Kidney tubule cell (primary cell): ENCODE measurements around the gene TRIM43.
"Not testable (repeated sequence)": the region's sequence is repeated elsewhere in the genome, so short reads cannot be mapped to it uniquely, and the experiment has no call there.

Experiments
- DNase-seq: peaks from one replicate; pipeline ENCODE4 v3.0.0-alpha.2; 2018; ENCODE audit warnings: low spot score

The TRIM43 gene

DNA sequence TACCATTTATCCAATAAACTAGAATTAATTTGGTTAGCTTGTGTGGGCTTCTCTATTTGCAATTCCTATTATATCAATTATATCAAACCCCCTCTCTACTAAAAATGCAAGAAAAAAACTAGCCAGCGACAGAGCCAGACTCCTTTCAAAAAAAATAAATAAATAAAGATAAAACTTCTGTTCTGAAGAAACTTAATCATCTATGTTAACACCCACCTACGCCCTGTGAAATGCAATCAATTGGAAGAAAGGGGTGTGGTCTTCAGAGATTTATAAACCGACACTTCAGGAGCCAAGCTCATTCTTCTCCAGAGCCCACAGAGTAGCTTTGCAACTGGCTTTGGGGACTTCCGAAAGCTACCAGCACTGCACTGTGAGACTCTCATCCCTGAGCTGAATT is at the start of gene TRIM43:
TSS of gene TRIM43 (plus strand) at position 301 of the 400 bp plus-strand sequence. CDS start 2,023 bp downstream, outside the sequence.
- DNase-seq, result not testable (repeated sequence)

- DNase-seq, result no peak
Measured at GRCh38 chr2:95551055-95551568, 40.7 kb upstream of the TRIM43 start.

DNA sequence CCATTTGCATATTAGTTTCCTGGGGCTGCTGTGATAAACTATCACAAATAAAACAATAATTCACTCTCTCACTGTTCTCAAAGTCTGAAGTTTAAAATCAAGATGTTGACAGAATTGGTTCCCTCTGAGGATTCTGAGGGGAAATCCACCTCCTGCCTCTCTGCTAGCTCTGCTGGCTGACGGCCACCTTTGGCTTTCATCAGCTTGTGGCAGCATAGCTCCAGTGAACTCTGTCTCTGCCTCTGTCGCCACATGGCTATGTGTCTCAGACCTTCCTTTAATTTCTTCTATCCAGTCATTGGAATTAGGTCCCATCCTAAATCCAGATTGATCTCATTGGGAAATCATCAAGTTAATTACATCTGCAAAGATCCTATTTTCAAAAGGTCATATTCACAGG is 38.9 kb upstream of the TRIM43 start:
- DNase-seq, result no peak

DNA sequence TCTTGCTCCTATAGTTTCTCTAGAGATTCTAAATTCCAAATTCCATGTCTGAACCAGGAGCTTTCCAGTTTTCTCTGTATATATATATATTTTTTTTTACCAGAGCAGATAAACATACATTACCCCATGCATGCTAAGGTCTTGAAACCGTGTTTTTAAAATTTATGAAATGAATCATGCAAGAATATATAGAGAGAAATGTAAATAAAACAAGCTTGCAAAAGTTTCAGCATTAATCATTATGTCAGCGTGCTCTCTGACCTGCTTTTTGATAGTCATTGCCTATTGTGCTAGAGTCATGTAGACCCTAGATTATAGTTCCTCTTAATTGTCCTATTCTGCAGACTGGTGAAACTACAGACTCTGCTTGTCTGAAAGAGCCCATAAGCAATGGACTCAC is 22.6 kb upstream of the TRIM43 start:
- no peak for DNase-seq

DNA sequence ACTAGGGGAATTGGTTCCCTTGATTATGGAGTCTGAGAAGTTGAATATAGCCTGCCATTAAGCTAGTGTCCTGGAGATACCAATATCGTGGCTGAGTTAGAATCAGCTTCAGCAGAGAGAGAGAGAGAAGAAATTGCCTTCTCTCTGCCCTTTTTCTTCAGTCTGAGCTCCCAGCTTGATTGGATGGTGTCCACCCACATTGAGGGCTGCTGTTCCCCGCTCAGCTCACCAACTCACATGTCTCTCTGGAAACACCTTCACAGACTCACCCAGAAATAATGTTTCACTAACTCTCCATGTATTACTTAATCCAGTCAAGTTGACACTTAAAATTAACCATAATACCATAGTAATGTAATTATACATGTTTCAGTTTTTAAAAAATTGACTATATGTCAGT is 17.9 kb upstream of the TRIM43 start:
- no peak for DNase-seq

GRCh38 chr2:95574506-95574905 is 17.3 kb upstream of the TRIM43 start:
- DNase-seq, result no peak

DNA sequence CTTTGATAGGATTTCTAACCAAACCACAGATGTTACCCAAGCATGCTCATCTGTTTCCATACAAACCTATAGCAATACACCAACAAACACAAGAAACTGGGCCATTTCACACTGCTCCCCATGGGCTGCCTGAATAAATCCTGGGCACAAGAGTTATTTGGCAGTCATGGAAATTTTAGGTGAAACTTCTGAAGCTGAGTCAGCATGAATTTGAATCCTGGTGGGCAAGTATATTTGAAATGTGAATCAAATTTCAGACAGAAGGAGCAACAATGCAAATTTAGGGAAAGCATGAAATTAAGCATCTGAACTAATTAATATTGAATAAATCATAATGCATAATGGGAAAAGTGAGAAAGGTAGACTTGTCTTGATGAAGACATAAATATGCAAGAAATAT is 15.9 kb upstream of the TRIM43 start:
- no peak for DNase-seq

DNA sequence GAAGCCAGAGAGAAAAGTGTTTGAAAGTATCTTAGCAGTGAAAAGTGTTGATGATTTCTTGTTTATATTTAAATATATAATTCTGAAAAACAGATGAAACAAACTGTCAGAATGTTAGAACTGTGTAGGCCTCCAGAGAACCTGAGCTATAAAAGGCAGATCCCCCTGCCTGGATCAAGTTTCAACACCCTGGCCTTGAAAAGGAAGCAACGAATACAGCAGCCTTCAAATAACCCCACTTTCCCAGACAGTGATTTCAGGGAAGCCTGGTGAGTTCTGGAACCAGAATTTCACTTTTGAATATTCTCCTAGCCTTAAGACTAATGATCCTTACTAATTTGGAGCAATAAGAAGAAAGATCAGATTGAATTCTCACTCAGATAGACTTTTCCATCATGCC is 13.3 kb upstream of the TRIM43 start:
- DNase-seq, result no peak

DNA sequence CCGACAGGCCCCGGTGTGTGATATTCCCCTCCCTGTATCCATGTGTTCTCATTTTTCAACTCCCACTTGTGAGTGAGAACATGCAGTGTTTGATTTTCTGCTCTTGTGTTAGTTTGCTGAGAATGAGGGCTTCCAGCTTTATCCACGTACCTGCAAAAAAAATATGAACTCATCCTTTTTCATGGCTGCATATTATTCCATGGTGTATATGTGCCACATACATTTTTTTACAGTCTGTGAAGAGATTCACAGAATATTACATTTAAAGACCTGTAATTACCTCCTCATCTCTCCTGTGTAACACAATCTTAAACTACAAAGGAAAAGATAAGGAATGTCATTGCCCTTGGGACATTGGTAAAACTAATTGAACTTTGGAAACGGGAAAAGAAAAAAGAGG is 8.3 kb upstream of the TRIM43 start:
- DNase-seq, result not testable (repeated sequence)

- not testable (repeated sequence) for DNase-seq
Measured at GRCh38 chr2:95584321-95584720, 7.5 kb upstream of the TRIM43 start.

DNA sequence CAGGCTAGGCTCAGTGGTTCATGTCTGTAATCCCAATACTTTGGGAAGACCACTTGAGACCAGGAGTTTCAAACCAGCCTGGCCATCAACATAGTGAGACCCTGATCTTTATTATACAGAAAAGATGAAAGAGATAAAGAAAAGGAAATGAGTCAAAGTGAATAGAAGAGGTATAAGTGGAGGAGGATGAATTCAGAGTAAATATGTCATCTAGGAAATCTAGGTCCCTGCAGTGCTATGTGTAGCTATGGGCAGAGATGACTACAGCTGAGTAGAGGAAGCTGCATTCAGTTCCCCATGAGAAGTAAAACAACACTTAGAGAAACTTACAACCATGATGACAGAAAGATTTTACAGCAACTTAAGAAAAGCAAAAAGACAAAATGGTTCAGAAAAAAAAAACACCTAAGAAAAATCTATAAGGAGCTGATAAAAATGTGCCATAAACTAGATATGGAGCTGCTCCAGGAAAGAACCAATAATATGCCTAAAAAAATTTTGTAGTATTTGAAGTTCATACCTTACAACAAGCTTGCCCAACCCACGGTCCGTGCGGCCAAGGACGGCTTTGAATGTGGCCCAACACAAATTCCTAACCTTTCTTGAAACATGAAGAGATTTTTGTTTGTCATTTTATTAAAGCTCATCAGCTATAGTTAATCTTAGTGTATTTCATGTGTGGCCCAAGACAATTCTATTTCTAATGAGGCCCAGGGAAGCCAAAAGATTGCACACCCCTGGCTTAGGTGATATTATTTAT is 1.8 kb upstream of the TRIM43 start:
- DNase-seq, result not testable (repeated sequence)

- not testable (repeated sequence) for DNase-seq
Measured at GRCh38 chr2:95592973-95593372, 1.2 kb downstream of the TRIM43 start.

DNA sequence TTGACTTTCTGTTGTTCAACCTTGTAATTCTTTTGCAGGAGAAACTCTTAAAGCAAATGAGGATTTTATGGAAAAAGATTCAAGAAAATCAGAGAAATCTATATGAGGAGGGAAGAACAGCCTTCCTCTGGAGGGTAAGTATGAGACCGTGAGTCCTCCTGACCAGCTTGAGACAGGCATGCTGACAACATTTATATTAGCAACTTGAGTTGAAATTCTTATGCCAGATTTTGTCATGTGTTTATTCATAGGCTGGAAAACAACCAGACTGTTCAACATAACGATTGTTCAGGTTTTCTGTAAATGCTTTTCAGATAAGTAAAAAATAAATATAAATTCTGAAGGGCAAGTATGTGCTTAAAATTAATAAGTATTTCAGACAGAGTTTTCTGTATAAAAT is 3.2 kb downstream of the TRIM43 start:
- DNase-seq, result not testable (repeated sequence)

DNA sequence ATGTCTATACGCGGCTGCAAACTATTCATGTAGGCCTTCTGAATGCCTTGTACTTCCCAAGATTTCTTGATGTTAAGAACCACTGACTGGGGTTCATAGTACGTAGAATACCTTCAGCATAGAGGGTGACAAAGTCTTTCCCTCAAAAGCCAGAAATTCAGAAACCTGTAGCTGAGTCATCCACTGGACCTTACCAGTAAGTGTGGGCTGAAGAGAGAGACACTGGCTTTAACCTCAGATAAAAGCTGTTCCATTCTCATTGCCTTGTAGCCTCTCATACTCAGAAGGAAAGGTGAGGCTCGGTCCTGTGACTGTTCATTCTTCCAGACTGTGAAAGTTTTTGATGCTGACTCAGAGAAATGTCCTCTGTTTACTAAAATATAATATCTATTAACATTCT is 9.5 kb downstream of the TRIM43 start:
- not testable (repeated sequence) for DNase-seq

DNA sequence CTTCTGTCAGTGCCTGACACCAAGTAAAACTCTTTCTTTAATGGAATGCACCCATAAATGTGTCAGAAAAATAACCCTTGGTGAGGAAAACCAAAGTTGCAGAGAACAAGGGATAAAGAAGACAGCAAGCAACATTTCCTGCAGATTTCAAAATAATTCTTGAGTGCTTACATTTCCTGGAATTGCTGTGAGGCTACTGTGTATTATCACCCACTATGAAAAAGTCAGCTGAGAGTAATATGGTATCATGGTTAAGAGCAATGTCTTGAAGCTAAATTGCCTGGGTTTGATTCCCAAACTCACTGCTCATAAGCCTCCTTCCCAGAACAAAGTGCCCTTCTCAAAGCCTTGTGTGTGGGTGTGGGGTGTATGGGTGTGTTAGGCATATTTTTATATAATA is 10.3 kb downstream of the TRIM43 start:
- DNase-seq, result not testable (repeated sequence)

DNA sequence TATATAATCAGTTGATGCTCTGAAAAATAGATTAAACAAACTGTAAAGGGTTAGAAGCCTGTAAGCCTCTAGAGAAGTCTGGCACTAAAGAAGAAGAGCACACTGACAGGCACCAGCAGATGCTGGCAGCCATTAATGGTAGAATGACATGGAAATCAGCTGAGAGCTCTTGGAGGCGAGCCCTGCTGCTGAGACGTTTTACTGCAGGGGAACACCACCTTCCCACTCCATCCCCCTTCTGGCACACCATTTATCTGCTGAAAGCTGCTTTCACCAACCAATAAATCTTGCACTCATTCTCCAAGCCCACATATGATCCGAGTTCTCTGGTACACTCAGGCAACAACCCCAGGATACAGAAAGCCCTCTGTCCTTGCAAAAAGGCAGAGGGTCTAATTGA is 16.6 kb downstream of the TRIM43 start:
- DNase-seq, result not testable (repeated sequence)

DNA sequence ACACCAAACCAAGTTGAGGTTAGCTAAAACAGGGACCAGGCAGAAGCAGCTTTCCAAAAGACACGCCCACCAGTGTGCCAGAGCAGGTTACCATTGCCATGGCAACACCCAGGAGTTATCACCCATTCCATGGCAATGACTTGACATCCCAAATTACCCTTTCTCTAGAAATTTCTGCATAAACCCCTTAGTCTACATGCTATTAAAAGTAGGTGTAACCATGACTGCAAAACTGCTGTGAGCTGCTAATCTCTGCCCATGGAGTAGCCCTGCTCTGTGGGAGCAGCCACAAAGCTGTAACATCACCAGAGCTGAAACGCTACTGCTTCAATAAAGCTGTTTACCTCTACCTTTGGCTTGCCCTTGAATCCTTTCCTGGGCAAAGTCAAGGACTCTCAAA is 18.0 kb downstream of the TRIM43 start:
- not testable (repeated sequence) for DNase-seq

GRCh38 chr2:95613048-95613447 is 21.2 kb downstream of the TRIM43 start:
- not testable (repeated sequence) for DNase-seq

GRCh38 chr2:95622728-95623127 is 30.9 kb downstream of the TRIM43 start:
- DNase-seq, result not testable (repeated sequence)

DNA sequence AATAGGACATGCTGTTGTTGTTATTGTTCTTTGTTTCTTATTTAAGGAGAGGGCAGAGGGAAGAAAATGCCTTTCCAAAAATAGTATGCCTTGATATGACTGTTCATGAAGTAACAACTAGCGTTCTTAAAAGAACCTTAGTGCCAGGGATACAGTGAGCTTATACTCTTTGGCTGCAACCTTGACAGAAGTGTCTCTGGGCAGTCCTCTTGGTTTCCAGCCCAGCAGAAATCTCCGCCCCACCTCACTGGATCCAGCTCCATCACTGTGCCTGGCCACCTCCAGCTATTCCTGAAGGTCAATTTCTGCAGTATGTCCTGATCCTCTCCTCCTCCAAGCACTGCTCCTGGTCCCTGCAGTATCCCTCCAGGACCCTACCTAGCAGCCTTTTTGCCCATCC is 39.2 kb downstream of the TRIM43 start:
- DNase-seq, result not testable (repeated sequence)

DNA sequence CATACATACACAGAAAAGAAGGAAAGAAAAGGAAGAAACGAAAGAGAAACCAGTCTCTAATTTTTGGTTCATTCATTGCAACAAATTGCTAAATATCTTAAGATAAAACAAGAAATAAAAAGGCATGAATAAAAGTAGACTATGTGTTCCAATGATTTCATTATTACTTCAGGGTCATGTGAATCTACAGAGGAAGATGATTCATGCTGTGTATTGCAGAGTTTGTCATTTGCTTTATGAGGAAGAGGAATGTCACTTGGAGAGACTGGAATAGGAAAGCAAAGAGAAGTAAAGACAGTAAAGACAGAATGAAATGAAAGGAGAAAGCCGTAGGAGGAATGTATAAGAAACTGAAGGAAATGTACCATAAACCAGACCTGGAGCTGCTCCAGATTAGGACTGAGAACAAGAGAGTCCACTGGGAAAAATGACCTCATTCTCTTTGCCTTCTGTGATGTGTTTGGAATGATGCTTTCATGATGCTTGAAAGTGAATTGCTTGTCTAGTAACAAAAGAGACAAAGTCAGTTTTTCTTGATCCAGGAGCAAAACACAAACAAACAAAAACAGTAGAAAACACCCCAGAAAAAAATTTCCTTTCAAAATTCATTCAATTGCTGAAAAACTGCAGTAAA is 41.9 kb downstream of the TRIM43 start:
- not testable (repeated sequence) for DNase-seq

DNA sequence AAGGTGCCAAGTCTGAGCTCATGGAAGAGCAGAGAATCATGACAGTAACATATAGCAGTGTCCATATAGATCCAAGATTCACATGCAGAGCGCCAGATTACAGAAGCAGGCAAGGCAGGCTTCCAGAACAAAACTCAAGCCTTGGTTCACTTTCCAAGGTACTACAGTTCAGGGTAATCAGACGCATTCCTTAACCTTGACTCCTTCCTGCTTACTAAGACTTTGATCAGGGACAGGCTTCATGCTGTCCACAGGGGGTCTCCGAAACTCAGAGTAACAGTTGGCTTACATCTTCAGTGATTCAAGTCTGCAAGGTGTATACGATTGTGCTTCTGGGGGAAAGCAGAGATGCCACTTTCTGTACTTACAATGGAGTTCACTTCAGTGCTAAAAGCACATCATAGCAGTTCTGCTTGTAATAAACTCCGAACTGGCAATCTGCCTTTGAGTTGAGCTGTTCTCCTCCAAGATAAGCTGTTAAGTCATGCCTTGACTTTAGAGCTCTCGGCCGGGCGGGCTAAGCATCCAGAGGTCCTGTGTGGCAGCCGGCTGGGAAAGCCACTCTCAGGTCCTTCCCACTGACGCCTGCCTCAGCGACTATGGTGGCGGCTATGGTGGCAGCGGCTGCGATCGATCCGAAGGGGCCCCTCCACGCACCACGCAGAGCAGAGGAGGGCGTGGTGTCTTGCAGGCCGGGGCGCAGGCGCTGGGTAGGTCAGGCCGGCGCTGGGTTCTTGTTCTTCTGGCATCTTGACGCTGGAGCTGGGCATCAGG is 48.9 kb downstream of the TRIM43 start:
- not testable (repeated sequence) for DNase-seq

DNA sequence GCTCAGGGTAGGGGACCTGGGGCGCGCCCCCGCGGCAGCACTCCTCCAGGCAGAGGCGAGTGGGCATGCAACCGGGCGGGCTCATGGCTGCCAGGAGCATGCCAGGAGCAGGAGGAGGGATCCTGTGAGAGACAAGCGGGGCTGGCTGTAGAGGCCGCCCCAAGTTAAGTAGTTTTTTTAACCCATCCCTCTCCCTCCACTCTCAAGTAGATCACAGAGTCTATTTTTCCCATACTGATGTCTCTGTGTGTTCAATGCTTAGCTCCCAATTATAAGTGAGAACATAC is 49.4 kb downstream of the TRIM43 start:
- DNase-seq, result not testable (repeated sequence)
